ENCODE data around the gene ASTN1.

DNA sequence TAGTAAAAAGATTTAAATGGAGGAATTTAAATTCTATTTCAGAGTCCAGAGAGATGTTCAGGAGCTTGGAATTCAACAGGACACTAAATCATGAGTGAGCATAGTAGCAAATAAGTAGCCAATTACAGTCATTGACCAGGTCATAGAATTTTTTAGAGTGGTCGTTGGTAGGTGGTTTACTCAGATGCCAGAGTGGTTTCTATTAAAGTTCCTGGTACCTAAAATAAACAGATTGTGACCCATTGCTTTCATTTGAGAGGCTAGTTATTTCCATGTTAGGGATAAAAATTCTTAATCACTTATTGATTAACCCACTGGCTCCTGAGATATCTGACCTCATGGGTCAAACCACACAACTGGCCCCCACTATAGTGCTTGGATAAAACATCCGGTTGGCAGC lies 201.3 kb downstream of the ASTN1 start:
- TF ChIP-seq, protein P1, sequence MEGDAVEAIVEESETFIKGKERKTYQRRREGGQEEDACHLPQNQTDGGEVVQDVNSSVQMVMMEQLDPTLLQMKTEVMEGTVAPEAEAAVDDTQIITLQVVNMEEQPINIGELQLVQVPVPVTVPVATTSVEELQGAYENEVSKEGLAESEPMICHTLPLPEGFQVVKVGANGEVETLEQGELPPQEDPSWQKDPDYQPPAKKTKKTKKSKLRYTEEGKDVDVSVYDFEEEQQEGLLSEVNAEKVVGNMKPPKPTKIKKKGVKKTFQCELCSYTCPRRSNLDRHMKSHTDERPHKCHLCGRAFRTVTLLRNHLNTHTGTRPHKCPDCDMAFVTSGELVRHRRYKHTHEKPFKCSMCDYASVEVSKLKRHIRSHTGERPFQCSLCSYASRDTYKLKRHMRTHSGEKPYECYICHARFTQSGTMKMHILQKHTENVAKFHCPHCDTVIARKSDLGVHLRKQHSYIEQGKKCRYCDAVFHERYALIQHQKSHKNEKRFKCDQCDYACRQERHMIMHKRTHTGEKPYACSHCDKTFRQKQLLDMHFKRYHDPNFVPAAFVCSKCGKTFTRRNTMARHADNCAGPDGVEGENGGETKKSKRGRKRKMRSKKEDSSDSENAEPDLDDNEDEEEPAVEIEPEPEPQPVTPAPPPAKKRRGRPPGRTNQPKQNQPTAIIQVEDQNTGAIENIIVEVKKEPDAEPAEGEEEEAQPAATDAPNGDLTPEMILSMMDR (IDR thresholded peaks at IDR 0.05; ENCODE audit: poor library complexity) = no peak
- no peak for TF ChIP-seq EZH2 (IDR thresholded peaks at IDR 0.05; ENCODE audit: borderline replicate concordance)
